Neutrophil (primary cell): Measurements from ENCODE around the gene OR2B2.
A peak's percentile ranks its signal among the peaks of the same experiment; 100 is the strongest.

Source experiments
- H3K27ac ChIP-seq: fragments of 200-600 bp; sonication (generic); 2 replicates; pipeline ENCODE4 v1.5.1; 2016; ENCODE audit warnings: mild to moderate bottlenecking, moderate library complexity
- H3K27me3 ChIP-seq: fragments of 200-600 bp; sonication (generic); 2 replicates; pipeline ENCODE4 v1.6.0; 2016; ENCODE audit warnings: mild to moderate bottlenecking
- H3K36me3 ChIP-seq: fragments of 200-600 bp; sonication (generic); 2 replicates; pipeline ENCODE4 v1.5.1; 2017
- H3K4me1 ChIP-seq, 2 experiments: fragments of 200-600 bp in 1 of 2; sonication (generic) in 1 of 2; 1 replicate in 1 of 2; 2 replicates in 1 of 2; pipeline versions ENCODE4 v1.5.1 to v1.6.1; 2013 to 2016; ENCODE audit warnings: low read depth in 1 of 2, low read length in 1 of 2, mild to moderate bottlenecking in 1 of 2, moderate library complexity in 1 of 2; ENCODE audit not compliant: control insufficient read depth in 1 of 2, insufficient read depth in 1 of 2
- H3K4me3 ChIP-seq, 2 experiments: fragments of 200-600 bp in 1 of 2; sonication (generic) in 1 of 2; 1 replicate in 1 of 2; 2 replicates in 1 of 2; pipeline ENCODE4 v1.5.1; 2013 to 2016; ENCODE audit warnings: low read depth in 1 of 2, low read length in 1 of 2, mild to moderate bottlenecking in 1 of 2, moderate library complexity in 1 of 2
- H3K9me3 ChIP-seq: fragments of 200-600 bp; sonication (generic); 2 replicates; pipeline ENCODE4 v1.5.1; 2016
- TF ChIP-seq, protein P1 (sequence below): fragments of 200-600 bp; sonication (generic); IDR thresholded peaks from 2 replicates; pipeline ENCODE4 v1.5.1; 2016; ENCODE audit warnings: antibody characterized with exemption

OR2B2 gene

DNA sequence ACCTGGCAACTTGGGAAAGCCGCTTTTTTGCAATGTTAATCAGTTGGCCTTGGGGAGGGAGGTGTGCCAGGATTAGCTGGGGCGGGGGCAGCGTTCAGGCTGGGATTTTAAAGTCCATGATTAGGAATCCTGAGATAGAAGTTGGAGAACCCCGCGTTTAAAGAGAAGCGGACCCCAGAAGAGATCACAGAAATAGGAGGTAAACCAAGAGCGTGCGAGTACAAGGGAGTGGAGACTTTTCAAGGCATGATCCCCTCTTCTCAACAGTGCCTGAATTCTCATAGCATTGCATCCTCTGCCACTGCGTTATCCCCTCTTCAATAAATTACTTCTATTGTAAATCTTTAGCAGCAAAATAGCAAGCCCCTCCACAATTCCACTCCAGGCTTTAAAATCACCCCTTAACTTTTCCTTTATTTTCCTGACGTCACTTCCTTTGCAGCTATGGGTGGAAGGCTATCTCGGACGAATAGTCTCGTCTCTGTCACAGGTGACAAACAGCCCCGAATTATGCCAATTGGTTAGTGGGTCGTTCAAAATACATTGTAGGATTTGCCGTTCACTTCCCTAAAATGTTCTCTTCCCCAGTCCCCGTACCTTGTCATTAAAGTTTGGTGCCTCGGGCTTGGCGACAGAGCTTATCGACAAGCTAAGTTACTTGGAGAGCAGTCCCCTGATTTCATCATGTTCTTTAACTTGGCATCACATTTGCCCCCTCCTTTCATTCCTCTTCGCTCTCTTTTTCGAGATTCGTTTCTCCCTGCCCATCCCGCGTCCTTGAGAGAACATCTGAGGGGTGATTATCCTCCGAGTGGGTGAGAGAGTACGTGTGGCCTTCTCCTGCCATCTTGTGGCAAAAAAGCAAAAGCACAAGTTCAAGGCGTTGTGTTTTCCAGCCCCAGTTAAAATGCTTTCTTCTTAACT lies 17.1 kb downstream of the OR2B2 start:
- peaks cover 7% of the 10 kb centered on the region for H3K27me3 ChIP-seq
- peak overlapping the region; percentile 73 for H3K27ac ChIP-seq
- no peaks in the 10 kb centered on the region for H3K9me3 ChIP-seq
- TF ChIP-seq, protein P1, sequence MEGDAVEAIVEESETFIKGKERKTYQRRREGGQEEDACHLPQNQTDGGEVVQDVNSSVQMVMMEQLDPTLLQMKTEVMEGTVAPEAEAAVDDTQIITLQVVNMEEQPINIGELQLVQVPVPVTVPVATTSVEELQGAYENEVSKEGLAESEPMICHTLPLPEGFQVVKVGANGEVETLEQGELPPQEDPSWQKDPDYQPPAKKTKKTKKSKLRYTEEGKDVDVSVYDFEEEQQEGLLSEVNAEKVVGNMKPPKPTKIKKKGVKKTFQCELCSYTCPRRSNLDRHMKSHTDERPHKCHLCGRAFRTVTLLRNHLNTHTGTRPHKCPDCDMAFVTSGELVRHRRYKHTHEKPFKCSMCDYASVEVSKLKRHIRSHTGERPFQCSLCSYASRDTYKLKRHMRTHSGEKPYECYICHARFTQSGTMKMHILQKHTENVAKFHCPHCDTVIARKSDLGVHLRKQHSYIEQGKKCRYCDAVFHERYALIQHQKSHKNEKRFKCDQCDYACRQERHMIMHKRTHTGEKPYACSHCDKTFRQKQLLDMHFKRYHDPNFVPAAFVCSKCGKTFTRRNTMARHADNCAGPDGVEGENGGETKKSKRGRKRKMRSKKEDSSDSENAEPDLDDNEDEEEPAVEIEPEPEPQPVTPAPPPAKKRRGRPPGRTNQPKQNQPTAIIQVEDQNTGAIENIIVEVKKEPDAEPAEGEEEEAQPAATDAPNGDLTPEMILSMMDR: peak; percentile 72
- peaks cover 53 to 60% of the 10 kb centered on the region in 2 experiments for H3K4me1 ChIP-seq
- H3K36me3 ChIP-seq: no peaks in the 10 kb centered on the region
- peak overlapping the region; percentile 63 to 64 for H3K4me3 ChIP-seq

DNA sequence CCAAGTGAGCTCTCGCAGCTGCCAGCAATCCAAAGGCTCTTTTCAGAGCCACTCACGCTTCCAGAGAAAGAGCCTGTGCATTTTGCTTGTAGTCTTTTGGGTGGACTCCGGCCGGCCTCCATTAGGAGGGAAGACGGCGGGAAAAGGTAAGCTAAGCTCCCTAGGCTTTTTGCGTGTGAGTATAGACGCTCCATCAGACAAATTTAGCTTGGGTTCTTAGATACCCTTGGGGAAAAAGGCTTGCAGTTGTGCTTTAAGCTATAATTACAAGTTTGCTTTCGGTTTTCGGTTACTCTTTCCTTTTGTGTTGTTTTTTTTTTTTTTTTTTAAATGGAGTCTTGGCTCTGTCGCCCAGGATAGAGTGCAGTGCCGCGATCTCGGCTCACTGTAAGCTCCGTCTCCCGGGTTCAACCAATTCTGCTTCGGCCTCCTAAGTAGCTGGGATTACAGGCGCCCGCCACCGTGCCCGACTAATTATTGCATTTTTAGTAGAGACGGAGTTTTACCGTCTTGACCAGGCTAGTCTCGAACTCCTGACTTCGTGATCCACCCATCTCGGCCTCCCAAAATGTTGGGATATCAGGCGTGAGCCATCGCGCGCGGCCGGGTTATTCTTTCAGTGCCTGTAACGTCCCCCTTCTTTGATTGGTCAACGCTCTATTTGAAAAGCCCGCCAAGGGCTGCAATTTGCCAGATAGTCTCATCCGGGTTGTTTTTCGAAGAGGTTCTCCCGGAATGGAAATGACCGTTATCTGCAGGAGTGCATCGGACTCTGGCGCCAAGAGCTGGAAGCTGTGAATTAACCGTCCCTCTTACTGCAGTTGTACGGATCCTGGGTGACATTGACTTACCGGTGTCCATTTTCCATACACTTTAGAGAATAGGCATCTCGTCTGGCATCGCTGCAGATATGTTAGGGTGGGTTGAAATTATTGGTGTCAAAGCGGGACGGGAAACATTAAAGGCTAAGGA lies 18.1 kb downstream of the OR2B2 start:
- TF ChIP-seq, protein P1: no peak
- Histone ChIP-seq H3K9me3 (no peaks in the 10 kb centered on the region), H3K4me3 (peak overlapping the region; percentile 63 to 64), H3K27ac (peak overlapping the region; percentile 73), H3K4me1 (peaks cover 53 to 67% of the 10 kb centered on the region in 2 experiments), H3K27me3 (peaks cover 7% of the 10 kb centered on the region), H3K36me3 (no peaks in the 10 kb centered on the region)

DNA sequence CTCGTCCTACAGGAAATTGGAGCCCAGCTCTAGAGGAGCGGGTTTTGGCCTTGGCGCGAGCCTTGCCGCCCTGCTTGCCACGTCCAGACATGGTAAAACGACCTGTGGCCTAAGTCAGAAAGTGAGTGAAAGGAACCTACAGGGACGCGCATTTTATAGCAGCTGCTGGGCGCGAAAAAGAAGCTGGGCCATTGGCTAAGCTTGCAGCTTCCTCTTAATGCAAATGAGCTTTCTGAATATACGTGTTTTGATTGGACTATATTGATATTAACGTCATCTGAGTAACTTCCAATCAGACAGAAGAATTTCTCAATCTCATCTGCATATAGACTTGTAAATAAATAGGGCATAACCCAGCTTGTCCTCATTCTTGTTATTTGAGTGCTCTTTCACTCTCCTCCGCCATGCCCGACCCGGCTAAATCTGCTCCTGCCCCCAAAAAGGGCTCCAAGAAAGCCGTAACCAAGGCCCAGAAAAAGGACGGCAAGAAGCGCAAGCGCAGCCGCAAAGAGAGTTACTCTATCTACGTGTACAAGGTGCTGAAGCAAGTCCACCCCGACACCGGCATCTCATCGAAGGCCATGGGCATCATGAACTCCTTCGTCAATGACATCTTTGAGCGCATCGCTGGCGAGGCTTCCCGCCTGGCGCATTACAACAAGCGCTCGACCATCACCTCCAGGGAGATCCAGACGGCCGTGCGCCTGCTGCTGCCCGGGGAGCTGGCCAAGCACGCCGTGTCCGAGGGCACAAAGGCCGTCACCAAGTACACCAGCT lies 18.9 kb downstream of the OR2B2 start:
- peaks cover 7% of the 10 kb centered on the region for H3K27me3 ChIP-seq
- no peaks in the 10 kb centered on the region for H3K36me3 ChIP-seq
- peak overlapping the region; percentile 63 to 64 for H3K4me3 ChIP-seq
- no peaks in the 10 kb centered on the region for H3K9me3 ChIP-seq
- TF ChIP-seq, protein P1: no peak
- peaks cover 53 to 67% of the 10 kb centered on the region in 2 experiments for H3K4me1 ChIP-seq
- peak overlapping the region; percentile 73 for H3K27ac ChIP-seq

DNA sequence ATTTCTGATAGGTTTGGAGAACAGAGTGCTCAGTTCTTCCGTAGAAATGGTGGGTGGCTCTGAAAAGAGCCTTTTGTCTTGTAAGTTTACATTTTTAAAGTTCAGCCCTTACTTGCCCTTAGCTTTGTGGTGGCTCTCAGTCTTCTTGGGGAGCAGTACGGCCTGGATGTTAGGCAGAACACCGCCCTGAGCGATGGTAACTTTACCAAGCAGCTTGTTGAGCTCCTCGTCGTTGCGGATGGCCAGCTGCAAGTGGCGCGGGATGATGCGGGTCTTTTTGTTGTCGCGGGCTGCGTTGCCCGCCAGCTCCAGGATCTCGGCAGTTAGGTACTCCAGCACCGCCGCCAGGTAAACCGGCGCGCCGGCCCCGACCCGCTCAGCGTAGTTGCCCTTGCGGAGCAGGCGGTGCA lies 19.5 kb downstream of the OR2B2 start:
- TF ChIP-seq, protein P1: no peak

More for the DNA sequence above, 19.5 kb downstream of the OR2B2 start:
- peak overlapping the region; percentile 73 for H3K27ac ChIP-seq
- H3K4me3 ChIP-seq: peak overlapping the region; percentile 63 to 64
- peaks cover 7% of the 10 kb centered on the region for H3K27me3 ChIP-seq
- H3K36me3 ChIP-seq: no peaks in the 10 kb centered on the region
- H3K9me3 ChIP-seq: no peaks in the 10 kb centered on the region
- H3K4me1 ChIP-seq: peaks cover 53 to 67% of the 10 kb centered on the region in 2 experiments
